Liver (tissue), 9 donors: Measurements from ENCODE around the gene SIPA1L2. TPM values are rescaled to one million over a fixed set of nuclear protein-coding genes. Genes with fewer than 3 reads are reported as not detected.

ENCODE experiments used
- DNase-seq: peaks from one replicate; pipeline ENCODE4 v3.0.0-alpha.2; 2017; ENCODE audit warnings: low spot score
- H3K27ac ChIP-seq, 2 donors: one replicate each; pipeline ENCODE4 v1.7.0; 2013; ENCODE audit warnings: inconsistent platforms in 2 of 2, low read length in 2 of 2, control low read depth in 1 of 2, low read depth in 1 of 2, mild to moderate bottlenecking in 1 of 2
- H3K27me3 ChIP-seq, 4 donors: one replicate each; pipeline versions ENCODE4 v1.6.1 to v1.7.0; 2013; ENCODE audit warnings: low read length in 3 of 4, inconsistent platforms in 1 of 4, mild to moderate bottlenecking in 1 of 4, moderate library complexity in 1 of 4; ENCODE audit not compliant: control insufficient read depth in 4 of 4, insufficient read depth in 4 of 4
- H3K36me3 ChIP-seq, 4 donors: one replicate each; pipeline versions ENCODE4 v1.6.1 to v1.7.0; 2013; ENCODE audit warnings: low read length in 3 of 4, mild to moderate bottlenecking in 3 of 4, low read depth in 1 of 4, moderate library complexity in 1 of 4; ENCODE audit not compliant: control insufficient read depth in 4 of 4, insufficient read depth in 3 of 4
- H3K4me1 ChIP-seq, 4 donors: one replicate each; pipeline versions ENCODE4 v1.6.1 to v1.7.0; 2013; ENCODE audit warnings: low read length in 3 of 4, mild to moderate bottlenecking in 3 of 4, moderate library complexity in 1 of 4; ENCODE audit not compliant: control insufficient read depth in 4 of 4, insufficient read depth in 4 of 4
- H3K4me3 ChIP-seq, 3 donors: one replicate each; pipeline versions ENCODE4 v1.6.1 to v1.7.0; 2013; ENCODE audit warnings: low read length in 3 of 3, control low read depth in 1 of 3, low read depth in 1 of 3, mild to moderate bottlenecking in 1 of 3
- H3K9ac ChIP-seq, 2 donors: one replicate each; pipeline ENCODE4 v1.7.0; 2013; ENCODE audit warnings: low read length in 2 of 2, mild to moderate bottlenecking in 2 of 2, moderate library complexity in 2 of 2, control low read depth in 1 of 2, low read depth in 1 of 2
- H3K9me3 ChIP-seq, 4 donors: one replicate each; pipeline versions ENCODE4 v1.6.1 to v1.7.0; 2013; ENCODE audit warnings: low read length in 3 of 4; ENCODE audit not compliant: control insufficient read depth in 4 of 4
- ATF3 ChIP-seq: IDR thresholded peaks from 2 replicates; pipeline ENCODE4 v1.6.1; 2016; ENCODE audit warnings: antibody characterized with exemption
- CTCF ChIP-seq: fragments of 150-350 bp; IDR thresholded peaks from 2 replicates; pipeline ENCODE4 v1.5.1; 2017; ENCODE audit warnings: improper control_type of control experiment, low read depth, low read length; ENCODE audit not compliant: missing input control
- EGR1 ChIP-seq, 2 donors: IDR thresholded peaks; 2 replicates each; pipeline ENCODE4 v1.6.1; 2016 to 2018; ENCODE audit warnings: antibody characterized with exemption in 2 of 2, low read depth in 2 of 2
- FOXA1 ChIP-seq: IDR thresholded peaks from 2 replicates; pipeline ENCODE4 v1.6.1; 2016; ENCODE audit warnings: antibody characterized with exemption
- FOXA2 ChIP-seq: IDR thresholded peaks from 2 replicates; pipeline ENCODE4 v1.6.1; 2016; ENCODE audit warnings: antibody characterized with exemption
- GABPA ChIP-seq, 2 donors: IDR thresholded peaks in 1 of 2; conservative IDR thresholded peaks in 1 of 2; 2 replicates each; pipeline ENCODE4 v1.6.1; 2016; ENCODE audit warnings: antibody characterized with exemption in 2 of 2, mild to moderate bottlenecking in 1 of 2, moderate library complexity in 1 of 2
- HNF4A ChIP-seq, 2 donors: conservative IDR thresholded peaks; 2 replicates each; pipeline ENCODE4 v1.6.1; 2016; ENCODE audit warnings: antibody characterized with exemption in 2 of 2, mild to moderate bottlenecking in 2 of 2
- HNF4G ChIP-seq: IDR thresholded peaks from 2 replicates; pipeline ENCODE4 v1.6.1; 2016; ENCODE audit warnings: antibody characterized with exemption
- JUND ChIP-seq, 2 donors: IDR thresholded peaks; 2 replicates each; pipeline ENCODE4 v1.6.1; 2016; ENCODE audit warnings: antibody characterized with exemption in 2 of 2
- MAX ChIP-seq: IDR thresholded peaks from 2 replicates; pipeline ENCODE4 v1.6.1; 2016; ENCODE audit warnings: antibody characterized with exemption
- NR2F2 ChIP-seq: IDR thresholded peaks from 2 replicates; pipeline ENCODE4 v1.6.1; 2016; ENCODE audit warnings: antibody characterized with exemption
- RAD21 ChIP-seq, 2 donors: IDR thresholded peaks; 2 replicates each; pipeline ENCODE4 v1.6.1; 2016; ENCODE audit warnings: antibody characterized with exemption in 2 of 2, mild to moderate bottlenecking in 2 of 2
- REST ChIP-seq: IDR thresholded peaks from 2 replicates; pipeline ENCODE4 v1.6.1; 2016; ENCODE audit warnings: antibody characterized with exemption, mild to moderate bottlenecking
- RXRA ChIP-seq, 2 donors: IDR thresholded peaks; 2 replicates each; pipeline ENCODE4 v1.6.1; 2017 to 2018; ENCODE audit warnings: antibody characterized with exemption in 2 of 2, mild to moderate bottlenecking in 1 of 2
- SP1 ChIP-seq: IDR thresholded peaks from 2 replicates; pipeline ENCODE4 v1.6.1; 2018; ENCODE audit warnings: antibody characterized with exemption, mild to moderate bottlenecking
- TAF1 ChIP-seq: conservative IDR thresholded peaks from 2 replicates; pipeline ENCODE4 v1.6.1; 2016; ENCODE audit warnings: antibody characterized with exemption, mild to moderate bottlenecking
- YY1 ChIP-seq: IDR thresholded peaks from 2 replicates; pipeline ENCODE4 v1.6.1; 2016; ENCODE audit warnings: antibody characterized with exemption, mild to moderate bottlenecking
- ZBTB33 ChIP-seq: IDR thresholded peaks from 2 replicates; pipeline ENCODE4 v1.6.1; 2016; ENCODE audit warnings: antibody characterized with exemption
- WGBS: extraction: QIAGEN DNeasy Blood & Tissue Kit; methylation state at CpG from one replicate; pipeline ENCODE4 v1.1.7; 2013; 5-methylcytosine and 5-hydroxymethylcytosine counted together
- polyA plus RNA-seq, 2 donors: library from polyadenylated mRNA; stranded (reverse) in 1 of 2; unstranded in 1 of 2; fragments of 200-250 nt in 1 of 2; fragments of >200 nt in 1 of 2; fragmentation: Nextera tagmentation in 1 of 2; extraction: Ambion mirVana in 1 of 2; gene quantifications; one replicate each; pipeline versions ENCODE4 v1.2.1 to v1.2.3, GENCODE V29; 2013 to 2015
- total RNA-seq, 2 donors: library from RNA; depleted of rRNA; stranded (reverse); fragments of >200 nt; gene quantifications; one replicate each; pipeline ENCODE4 v1.2.3, GENCODE V29; 2014
- donor health status: healthy.
- donor health status: healthy.
- donor health status: healthy.
- donor health status: healthy.
- donor health status: healthy.

SIPA1L2 gene
- total and polyA plus RNA-seq, 4 donors: 1.9 to 18.5 (median 4.0) TPM

- Histone ChIP-seq H3K4me1 (no peaks in the 10 kb centered on the region), H3K4me3 (no peak overlapping the region), H3K36me3 (no peaks in the 10 kb centered on the region), H3K9me3 (no peaks in the 10 kb centered on the region), H3K27me3 (no peaks in the 10 kb centered on the region), H3K9ac (no peak overlapping the region), H3K27ac (no peak overlapping the region)
- 88% methylated on average over 4 of the region's 4 CpGs for WGBS
- TF ChIP-seq MAX: no peak
- TF ChIP-seq SP1: no peak
- TF ChIP-seq GABPA (IDR thresholded peaks at IDR 0.05 in 1 of 2, conservative IDR thresholded peaks at IDR 0.05 in 1 of 2): no peak
- TF ChIP-seq FOXA1: no peak
- no peak for TF ChIP-seq CTCF
- no peak for TF ChIP-seq YY1
- no peak for TF ChIP-seq JUND (IDR thresholded peaks at IDR 0.05)
- TF ChIP-seq RXRA (IDR thresholded peaks at IDR 0.05): no peak
- TF ChIP-seq HNF4A (conservative IDR thresholded peaks at IDR 0.05): no peak
- no peak for TF ChIP-seq TAF1
- no peak for TF ChIP-seq RAD21 (IDR thresholded peaks at IDR 0.05)
- no peak for TF ChIP-seq FOXA2
- no peak for TF ChIP-seq HNF4G
- no peak for TF ChIP-seq ZBTB33
- no peak for TF ChIP-seq ATF3
- no peak for TF ChIP-seq EGR1 (IDR thresholded peaks at IDR 0.05; ENCODE audit: low read depth in 2 of 2)
- no peak for TF ChIP-seq REST
- DNase-seq: no peak
Measured at GRCh38 chr1:232608427-232608826, 21.5 kb downstream of the SIPA1L2 start.

- DNase-seq: no peak
Measured at GRCh38 chr1:232602622-232603021, 27.3 kb downstream of the SIPA1L2 start.

More at GRCh38 chr1:232602622-232603021, 27.3 kb downstream of the SIPA1L2 start:
- Histone ChIP-seq H3K9ac (no peak overlapping the region), H3K4me1 (no peaks in the 10 kb centered on the region), H3K9me3 (no peaks in the 10 kb centered on the region), H3K27me3 (no peaks in the 10 kb centered on the region), H3K36me3 (no peaks in the 10 kb centered on the region), H3K4me3 (no peak overlapping the region), H3K27ac (no peak overlapping the region)
- WGBS: 93% methylated on average over 4 of the region's 4 CpGs
- TF ChIP-seq JUND (IDR thresholded peaks at IDR 0.05) (no peak), MAX (no peak), CTCF (peak; percentile 5), NR2F2 (no peak)
